HG02870 (cell line): ENCODE data around the gene KRT16.
"Not testable (repeated sequence)": the region's sequence is repeated elsewhere in the genome, so short reads cannot be mapped to it uniquely, and the experiment has no call there.

Experiments
- ATAC-seq: cut with Tn5 transposase; IDR thresholded peaks from one replicate; pipeline ENCODE4 v1.9.1; 2021; ENCODE audit warnings: mild to moderate bottlenecking, moderate library complexity; ENCODE audit not compliant: unreplicated experiment

KRT16 gene

DNA sequence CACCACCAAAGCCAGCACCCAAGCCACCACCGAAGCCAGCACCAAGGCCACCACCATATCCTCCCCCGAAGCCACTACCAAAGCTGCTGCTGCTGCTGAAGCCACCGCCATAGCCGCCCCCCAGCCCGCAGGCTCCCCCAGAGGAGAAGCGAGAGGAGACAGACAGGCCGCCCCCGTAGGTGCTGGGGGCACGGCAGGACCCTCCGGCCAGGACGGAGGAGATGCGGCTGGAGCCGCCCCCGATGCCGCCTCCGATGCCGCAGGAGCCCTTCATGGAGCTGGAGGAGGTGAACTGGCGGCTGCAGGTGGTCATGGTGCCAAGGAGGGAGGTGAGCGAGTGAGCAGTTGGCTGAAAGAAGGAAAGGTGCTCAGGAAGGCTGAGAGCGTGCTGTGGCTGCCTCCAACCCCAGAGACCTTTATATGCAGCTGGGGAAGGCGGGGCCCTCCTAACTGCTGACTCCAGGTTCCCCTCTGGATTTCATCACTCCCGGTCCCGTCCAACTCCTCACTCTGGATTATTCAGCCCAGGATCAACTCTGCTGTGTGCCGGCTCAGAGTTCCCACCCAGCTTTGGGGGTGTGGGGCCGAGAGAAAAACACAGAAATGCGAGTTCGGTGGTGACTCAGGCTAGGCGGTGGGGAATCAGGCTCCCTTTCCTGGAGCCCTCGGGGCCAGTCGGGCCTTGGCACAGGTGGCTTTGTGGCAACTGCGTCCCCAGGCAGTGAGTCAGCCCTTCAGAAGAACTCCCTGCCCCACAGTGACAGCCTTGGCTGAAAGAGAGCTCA lies at the start of gene KRT16:
TSS of gene KRT16 (minus strand) at position 392 of the 785 bp plus-strand sequence. CDS start at position 313, 79 bp downstream.
- ATAC-seq = not testable (repeated sequence)

DNA sequence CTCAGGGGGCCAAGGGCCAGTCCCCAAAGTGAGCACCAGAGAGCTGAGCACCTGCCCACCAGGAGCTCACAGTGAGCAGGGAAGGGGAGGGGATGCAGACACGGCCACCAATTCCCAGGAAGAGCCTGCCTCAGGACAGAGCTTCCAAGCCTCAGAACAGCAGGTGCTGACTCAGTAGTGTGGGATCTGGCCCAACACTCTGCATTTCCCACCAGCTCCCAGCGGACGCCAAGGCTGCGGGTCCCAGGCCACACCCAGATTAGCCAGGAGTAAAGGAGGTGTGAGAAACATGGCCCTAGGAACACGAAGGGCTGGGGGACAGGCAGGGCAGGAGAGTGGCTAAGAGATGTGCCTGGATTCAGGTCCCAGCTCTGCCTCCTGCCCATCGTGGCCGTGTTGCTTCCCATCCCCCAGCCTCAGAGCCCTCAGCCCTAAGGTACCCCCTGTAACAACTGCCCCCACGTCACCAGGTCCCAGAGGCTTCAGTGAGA lies 47.7 kb upstream of the KRT16 start:
- ATAC-seq = no peak

DNA sequence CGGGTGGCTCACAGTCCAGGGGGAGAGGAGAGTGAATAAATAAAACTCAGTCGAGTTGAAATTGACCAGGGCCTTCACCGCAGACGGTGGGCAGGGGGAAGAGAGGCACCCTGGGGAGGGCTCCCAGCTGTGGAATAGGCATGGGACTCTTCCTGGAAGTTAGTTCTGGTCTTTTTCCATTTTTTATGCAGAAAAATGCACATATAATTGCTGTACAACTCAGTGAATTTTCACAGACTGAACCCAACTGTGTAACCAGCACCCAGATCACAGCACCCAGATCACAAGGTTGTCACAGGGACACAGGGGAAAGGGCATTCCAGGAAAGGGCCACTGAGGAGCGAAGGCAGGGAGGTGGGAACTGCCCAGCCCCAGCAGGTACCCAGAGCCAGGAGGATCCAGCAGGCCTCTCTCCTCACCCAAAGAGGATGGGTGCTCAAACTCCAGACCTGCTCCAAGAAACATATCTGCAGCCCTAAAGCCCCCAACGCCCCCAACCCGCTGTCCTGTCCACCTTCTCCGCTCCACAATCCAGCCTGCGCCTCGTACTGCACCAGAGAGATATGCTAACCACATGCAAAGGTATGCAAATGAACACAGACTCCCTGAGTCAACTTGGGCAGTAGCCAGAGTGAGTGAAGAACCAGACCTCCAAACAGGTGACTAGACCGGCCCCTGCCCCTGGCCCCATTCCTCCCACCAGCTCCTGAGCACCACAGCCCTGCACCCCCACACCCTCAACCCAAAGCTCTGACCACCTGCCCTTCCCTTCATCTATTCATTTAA lies 47.1 kb upstream of the KRT16 start:
- no peak for ATAC-seq

DNA sequence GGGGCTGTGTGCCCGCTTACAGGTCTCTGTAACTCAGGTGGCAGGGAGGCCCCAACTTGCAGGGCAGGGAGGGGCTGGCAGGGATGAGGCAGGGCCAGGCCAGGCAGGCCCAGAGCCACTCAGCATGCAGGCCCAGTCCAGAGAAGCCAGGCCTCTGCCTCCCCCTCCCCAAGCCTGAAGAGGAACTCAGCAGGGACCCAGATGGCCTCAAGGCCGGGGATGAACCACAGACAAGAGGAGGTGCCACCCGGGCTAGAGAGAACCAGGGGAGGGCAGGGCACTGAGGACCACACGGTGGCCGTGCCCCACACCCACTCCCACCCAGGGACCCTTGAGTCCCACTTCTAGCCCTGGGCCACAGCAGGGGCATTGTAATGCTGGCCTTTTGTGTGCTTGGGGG lies 46.3 kb upstream of the KRT16 start:
- ATAC-seq = no peak

DNA sequence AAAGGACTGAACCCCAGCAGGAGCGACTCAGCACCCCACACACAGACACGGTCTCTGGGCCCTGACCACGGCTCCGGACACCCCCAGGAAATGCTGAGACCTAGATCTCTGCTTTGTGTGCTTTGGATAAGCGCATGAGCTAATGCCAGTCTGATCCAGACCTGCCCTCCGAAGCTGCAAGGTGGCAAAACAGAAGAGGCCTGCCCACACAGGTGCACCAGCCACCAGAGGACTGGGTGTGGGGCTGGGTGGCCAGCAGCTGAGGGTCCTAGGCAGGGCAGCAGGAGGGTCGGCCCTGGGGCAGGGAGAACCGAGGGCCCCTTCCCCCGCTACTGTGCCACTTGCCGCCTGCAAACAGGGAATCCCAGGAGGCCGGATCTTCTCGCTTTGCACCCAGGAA lies 45.4 kb upstream of the KRT16 start:
- no peak for ATAC-seq

DNA sequence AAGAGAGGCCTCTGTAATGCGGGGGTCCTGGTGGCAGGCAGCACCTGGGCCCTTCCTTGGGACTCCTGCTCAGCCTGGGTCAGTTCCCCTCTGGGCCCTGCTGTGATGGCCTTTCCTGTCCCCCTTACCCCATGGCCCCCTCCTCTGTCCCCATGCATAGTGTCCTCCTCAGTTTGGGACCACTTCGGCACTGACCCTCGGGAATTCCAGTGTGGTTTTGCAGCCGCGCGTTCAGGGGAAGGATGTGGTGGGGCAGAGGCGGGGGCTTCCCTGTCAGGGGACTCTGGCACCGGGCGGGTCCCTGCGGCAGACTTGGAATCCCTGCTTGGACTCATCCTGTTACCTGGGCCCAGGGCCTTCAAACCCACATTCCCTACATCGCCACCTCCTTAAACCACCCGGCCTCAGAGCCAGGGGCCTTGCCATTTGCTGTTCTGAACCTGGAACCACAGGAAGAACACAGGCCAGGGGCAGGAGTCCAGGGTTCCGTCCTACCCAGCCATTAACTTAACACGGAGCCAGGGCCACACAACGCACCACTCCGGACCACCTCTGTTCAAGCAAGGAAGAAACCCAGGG lies 44.7 kb upstream of the KRT16 start:
- ATAC-seq = no peak

DNA sequence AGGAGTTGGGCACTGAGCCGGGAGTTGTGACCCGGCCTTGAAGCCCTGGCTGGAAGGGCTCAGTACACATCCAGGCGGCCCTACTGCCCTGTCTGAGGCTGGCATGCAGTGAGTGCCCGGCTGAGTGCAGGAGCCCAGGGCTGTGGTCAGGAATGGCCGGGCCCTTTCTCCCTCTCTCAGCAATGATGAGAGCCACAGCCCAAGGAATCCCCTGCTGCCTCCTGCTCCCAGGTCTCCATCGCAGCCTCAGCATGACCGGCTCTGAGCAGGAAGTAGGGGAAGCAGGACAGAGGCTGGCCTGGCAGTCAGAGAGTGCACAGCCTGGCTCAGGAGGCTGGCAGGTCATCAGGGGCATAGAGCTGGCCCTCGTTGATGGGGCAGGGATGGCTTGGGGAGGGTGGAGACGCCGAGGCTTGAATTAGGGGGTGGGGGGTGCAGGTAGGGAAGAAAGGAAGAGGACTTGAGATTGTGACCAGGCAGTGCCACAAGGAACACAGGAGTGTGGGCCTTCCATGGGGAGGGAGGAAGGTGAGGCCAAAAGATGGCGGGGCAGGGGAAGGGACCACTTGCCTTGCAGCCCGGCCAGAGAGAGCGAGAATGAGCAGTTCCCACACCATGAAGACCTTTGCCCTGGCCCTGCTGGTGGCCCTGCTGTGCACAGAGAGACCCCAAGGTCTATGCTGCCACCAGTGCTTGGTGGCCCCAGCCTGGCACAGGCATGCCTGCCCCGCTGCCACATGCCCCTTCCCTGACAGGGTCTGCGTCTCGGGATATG lies 43.9 kb upstream of the KRT16 start:
- ATAC-seq = no peak

DNA sequence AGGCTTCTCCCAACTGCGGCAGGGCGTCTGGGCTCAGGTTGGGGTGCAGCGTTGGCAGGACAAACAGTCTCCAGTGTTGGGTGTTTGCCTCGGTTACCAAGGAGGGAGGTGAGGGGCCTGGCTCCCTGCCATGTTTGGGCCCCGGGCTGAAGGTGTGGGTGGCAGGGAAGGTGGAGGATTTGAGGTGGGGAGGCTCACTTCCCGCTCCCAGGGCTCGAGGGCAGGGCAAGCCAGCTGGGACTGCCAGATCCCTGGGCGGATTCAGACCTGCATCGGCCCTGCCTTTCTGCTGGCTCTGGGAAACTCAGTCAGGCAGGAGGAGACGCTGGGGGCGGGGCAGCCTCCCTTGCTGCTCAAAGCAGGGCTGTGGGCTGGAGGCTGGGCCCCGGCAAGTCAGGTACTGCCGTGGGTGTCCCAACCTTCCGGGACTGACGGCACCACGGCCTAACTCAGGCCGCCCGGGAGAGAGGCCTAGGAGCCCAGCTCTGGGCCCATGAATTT lies 43.1 kb upstream of the KRT16 start:
- ATAC-seq = no peak

DNA sequence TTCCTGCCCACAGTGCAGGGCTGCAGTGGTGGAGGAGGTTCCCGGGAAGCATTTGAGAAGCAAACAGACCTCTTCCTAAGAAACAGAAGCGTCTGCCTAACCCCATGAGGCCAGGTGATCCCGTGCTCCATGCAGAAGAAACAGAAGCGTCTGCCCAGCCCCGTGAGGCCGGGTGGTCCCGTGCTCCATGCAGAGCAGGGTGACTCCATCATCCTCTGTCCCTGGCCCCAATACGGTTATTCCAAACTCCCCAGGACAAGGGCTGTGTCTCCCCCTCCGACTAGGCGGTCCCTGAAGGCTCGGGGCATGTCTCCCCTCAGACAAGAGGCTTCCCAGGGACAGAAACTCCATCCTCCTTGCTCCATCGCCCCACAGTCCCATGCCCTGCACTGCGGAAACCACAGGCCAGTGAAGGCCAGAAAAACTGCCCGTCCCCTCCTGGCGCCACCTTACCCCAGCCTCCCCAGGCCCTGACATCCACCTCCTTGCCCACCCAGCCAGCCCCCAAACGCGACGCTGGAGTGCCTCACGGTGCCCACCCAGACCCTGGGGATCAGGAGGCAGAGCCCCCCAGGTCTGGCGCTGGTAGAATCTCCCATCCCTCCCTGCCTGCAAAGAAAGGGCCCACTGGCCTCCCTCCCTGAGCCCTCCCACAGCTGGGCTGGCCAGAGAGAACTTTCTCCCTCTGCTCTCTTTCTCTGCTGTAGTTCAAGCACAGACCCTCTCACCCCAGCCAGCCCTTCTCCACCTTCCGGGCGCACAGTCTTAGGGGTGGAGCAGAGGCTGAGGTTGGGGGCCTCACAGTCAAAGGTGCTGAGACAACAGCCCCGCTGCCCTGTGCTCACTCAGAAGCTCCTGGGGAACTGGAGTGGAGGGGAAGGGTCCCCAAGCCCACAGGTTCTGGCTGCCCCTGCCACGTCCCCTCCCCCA lies 42.4 kb upstream of the KRT16 start:
- no peak for ATAC-seq

DNA sequence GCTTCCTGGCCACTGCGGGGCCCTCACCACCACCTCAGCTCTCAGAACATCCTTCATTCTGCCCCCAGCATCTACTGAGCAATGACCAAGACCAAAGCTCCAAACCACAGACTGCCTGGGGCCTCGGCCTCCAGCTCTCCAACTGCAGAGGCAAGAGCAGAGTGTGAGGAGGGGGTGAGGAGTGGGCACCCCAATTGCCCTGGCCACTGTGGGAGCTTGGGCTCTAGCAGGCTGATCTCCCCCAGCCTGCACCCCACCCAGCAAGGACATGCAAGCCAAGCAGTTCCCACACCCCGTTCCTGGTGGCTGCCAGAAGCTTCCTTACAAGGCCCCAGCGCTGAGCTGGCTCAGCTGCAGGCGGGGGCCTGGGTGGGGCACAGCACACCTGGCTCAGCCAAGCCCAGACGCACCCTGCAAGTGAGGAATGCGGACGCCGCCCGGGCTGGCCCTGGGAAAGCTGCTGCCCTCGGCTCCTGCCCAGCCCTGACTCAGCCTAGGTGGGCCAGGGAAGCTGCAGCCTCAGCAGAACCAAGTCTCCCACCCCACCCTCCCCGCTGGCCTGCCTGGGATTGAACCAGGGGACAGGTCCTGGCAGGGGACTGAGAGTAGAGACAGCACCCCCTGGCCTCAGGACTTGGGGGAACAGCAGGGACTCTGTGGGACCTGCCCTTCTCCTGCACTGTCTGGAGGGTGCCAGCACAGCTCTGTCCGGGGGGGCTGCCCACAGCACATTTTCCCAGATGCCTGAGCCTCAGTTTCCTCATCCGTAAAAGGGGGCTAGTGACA lies 41.5 kb upstream of the KRT16 start:
- no peak for ATAC-seq

DNA sequence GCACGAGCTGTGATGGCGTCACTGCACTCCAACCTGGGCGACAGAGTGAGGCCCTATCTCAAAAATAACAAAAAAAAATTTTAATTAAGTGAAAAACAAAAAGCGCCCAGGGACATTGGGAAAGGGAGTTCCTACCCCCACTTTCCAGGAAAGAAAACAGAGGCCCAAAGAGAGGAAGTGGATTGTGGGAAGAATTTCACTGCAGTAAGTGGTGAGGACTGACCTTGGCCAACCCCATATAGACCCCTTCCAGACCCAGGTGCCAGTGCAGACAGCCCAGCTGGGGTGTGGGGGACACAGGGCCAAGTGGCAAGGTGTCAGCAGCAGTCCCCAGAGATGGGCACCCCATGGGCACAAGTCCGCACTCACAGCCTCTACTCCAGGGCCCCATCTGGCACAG lies 40.9 kb upstream of the KRT16 start:
- ATAC-seq = no peak

DNA sequence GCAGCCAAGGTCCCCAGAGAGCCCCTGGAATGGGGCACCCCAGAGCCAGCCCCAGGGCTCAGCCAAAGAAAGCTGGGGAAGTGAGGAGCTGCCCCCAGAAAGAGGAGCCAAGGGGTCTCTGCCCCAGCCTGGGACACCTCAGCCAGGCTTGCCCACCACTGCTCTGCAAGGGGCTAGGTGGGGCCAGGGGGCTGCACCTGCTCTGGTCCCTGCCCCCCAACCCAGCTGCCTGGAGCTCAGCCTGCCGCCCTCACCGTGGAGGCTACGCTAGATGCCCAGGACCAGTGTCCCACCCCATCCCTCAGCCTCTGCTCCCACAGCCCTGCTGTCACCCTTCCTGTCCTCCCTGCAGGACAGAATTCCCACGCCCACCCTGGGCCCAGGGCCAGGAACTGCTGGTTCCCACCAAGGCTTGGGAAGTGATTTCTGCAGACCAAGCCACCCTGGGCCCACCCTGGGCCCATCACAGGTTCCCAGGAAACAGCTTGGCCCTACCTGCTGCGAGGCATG lies 39.9 kb upstream of the KRT16 start:
- no peak for ATAC-seq

DNA sequence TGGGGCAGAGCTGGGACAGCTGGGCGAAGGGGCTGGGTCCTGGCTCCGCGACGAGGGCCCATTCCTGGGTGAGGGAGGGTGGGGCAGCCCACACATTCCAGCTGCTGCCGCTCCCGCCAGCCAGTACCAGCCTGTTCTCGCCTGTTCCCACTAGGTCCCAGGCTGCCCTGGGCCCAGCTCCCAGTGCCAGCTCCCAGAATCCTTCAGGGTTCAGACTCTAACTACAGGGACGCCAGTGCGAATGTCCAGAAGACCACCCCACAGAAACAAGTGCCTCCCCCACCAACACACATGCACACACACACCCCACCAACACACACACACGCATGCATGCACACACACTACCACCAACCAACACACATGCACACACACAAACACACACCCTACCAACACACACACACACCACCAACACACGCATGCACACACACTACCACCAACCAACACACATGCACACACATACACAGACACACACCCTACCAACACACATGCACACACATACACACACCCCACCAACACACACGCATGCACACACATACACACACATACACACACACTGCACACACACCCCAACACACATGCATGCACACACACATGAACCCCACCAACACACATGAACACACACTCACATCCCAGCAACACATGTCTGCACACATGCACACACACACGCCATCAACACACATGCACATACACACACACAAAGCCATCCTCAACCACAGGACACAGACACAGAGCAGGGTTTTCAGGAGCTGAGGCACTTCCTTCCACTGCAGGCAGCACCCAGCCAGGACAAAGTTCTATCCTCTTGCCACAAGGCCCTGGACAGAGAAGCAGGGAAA lies 39.3 kb upstream of the KRT16 start:
- no peak for ATAC-seq

DNA sequence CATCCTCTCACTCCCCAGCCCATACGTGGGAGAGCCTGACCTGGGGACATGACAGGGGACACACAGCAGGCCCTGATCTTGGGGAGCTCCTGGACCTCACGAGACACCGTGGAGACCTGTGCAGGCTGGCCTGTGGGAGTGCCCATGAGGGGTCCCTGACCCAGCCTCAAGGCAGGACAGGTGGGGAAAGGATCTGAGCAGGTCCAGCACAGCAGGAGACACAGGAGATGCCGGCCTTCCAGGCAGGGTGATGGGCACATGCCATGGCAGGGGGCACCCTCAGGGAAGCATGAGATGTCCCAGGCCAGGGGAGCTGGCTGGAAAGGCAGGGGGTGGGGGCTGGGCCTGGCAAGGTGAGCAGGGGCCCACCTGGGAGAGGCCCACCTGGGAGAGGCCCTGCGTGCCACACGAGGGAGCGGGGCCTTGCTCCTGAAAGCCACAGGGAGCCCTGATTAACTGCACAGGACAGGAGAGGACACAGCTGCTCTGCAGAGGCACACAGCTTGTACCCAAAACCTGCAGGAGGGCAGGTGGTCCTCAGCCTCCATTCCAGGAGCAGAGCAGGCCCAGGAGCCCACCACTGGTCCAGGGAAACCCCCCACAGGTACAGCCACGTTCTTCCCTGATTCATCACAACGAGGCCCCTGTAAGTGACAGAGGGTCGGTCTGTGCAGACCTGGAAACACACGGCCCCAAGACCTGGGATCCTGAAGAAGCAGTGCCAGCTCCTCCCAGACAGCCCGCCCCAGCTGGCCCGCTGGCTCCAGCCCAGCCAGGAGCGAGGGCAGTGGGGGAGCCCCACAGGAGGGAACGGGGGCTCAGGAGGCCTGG lies 38.4 kb upstream of the KRT16 start:
- no peak for ATAC-seq

DNA sequence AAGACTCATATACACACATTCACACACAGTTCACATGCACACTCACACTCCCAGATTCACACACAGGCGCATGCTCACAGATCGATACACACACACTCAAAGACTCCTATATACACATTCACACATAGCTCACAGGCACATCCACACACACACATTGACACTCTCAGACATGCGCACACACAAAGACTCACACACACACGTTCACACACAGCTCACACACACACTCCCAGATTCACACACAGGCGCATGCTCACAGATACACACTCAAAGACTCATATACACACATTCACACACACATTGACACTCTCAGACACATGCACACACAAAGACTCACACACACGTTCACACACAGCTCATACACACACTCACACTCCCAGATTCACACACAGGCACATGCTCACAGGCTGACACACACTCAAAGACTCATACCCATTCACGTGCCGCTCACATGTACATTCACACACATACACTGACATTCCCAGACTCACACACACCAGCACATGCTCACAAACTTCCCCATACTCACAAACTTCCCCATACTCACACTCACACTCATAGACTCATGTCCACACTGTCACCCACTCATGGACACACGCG lies 37.5 kb upstream of the KRT16 start:
- no peak for ATAC-seq

DNA sequence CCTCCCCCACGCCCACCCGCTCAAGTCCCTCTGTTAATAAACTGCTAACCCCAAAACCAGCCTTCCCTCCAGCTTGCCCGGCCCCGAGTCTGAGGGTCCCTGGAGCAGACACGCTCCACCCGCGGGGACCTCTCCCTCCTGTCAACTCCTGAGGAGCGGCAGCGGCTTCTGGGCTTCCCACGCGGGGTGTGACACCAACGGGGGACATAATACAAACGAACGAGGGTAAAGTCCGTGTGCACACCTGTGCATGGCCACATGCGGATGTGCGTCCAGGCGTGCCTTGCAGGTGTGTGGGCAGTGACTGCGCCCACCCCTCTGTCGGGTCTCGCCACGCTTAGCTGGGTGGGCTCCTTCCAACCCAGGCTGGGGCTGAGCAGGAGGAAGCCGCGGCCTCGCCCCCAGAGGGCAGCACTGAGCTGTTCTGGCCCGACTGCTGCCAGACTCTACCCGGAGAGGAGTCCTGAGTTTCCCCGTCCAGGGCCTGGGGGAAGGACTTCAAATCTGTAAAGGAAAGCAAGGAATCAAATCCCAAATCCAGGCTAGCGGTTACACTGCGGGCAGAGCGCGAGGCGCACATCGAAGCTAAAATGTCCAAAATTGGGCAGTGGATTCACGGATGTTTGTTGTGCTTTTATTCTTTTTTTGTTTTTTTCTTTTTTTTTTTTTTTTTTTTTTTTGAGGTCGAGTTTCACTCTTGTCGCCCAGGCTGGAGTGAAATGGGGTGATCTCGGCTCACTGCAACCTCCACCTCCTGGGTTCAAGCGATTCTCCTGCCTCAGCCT lies 36.0 kb upstream of the KRT16 start:
- ATAC-seq = no peak
